GM06990 (cell line): ENCODE results near the gene COL19A1.

Source experiments
- DNase-seq: peaks from one replicate; pipeline ENCODE4 v3.0.0-alpha.2; 2011; ENCODE audit not compliant: insufficient read length; ENCODE audit errors: extremely low read depth
- H3K27me3 ChIP-seq: replicated peaks from 2 replicates; pipeline ENCODE4 v1.6.0; 2011; ENCODE audit warnings: low read length; ENCODE audit not compliant: control insufficient read depth, insufficient read depth
- H3K36me3 ChIP-seq: 2 replicates; pipeline ENCODE4 v1.5.1; 2011; ENCODE audit warnings: low read length; ENCODE audit not compliant: control insufficient read depth, insufficient read depth
- H3K4me3 ChIP-seq: replicated peaks from 2 replicates; pipeline ENCODE4 v1.5.1; 2011; ENCODE audit warnings: low read depth, mild to moderate bottlenecking, control low read depth, low read length
- TF ChIP-seq, protein P1 (sequence below): IDR thresholded peaks from 2 replicates; pipeline ENCODE4 v1.5.1; 2011; ENCODE audit warnings: low read length, control low read depth, mild to moderate bottlenecking, inconsistent platforms; ENCODE audit not compliant: insufficient read depth, poor library complexity, severe bottlenecking

COL19A1 gene

GRCh38 chr6:70059039-70059719 is 192.8 kb downstream of the COL19A1 start:
- Histone ChIP-seq H3K36me3 (no peaks in the 10 kb centered on the region), H3K4me3 (no peak overlapping the region), H3K27me3 (no peaks in the 10 kb centered on the region)
- TF ChIP-seq, protein P1, sequence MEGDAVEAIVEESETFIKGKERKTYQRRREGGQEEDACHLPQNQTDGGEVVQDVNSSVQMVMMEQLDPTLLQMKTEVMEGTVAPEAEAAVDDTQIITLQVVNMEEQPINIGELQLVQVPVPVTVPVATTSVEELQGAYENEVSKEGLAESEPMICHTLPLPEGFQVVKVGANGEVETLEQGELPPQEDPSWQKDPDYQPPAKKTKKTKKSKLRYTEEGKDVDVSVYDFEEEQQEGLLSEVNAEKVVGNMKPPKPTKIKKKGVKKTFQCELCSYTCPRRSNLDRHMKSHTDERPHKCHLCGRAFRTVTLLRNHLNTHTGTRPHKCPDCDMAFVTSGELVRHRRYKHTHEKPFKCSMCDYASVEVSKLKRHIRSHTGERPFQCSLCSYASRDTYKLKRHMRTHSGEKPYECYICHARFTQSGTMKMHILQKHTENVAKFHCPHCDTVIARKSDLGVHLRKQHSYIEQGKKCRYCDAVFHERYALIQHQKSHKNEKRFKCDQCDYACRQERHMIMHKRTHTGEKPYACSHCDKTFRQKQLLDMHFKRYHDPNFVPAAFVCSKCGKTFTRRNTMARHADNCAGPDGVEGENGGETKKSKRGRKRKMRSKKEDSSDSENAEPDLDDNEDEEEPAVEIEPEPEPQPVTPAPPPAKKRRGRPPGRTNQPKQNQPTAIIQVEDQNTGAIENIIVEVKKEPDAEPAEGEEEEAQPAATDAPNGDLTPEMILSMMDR, result no peak
- no peak for DNase-seq

- TF ChIP-seq, protein P1, result no peak
Observed at GRCh38 chr6:70060680-70061079, 194.3 kb downstream of the COL19A1 start.

DNA sequence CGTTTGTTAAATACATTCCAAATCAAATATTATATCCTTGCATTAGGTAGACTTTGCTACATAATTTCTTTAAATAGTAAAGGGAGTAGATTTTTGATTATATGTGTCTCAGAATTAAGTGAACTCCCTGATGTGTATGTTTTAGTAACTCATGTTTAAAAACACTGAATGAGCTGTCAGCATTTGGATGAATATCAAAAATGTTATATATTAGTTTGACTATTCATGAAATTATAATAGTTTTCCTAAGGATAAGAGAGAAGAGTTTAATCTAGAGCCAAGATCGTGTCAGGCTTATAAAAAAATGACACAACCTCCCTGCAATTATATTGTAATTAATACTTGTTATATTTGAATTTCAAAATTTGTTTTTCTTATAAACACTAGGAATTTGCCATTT is 195.2 kb downstream of the COL19A1 start:
- Histone ChIP-seq H3K27me3 (no peaks in the 10 kb centered on the region), H3K36me3 (no peaks in the 10 kb centered on the region), H3K4me3 (no peak overlapping the region)
- DNase-seq, result no peak
- TF ChIP-seq, protein P1, result no peak

More at GRCh38 chr6:70060680-70061079, 194.3 kb downstream of the COL19A1 start:
- H3K27me3 ChIP-seq, result no peaks in the 10 kb centered on the region
- DNase-seq, result no peak
- no peak overlapping the region for H3K4me3 ChIP-seq
- no peaks in the 10 kb centered on the region for H3K36me3 ChIP-seq

GRCh38 chr6:70062010-70062409 is 195.7 kb downstream of the COL19A1 start:
- no peak overlapping the region for H3K4me3 ChIP-seq
- DNase-seq, result no peak
- TF ChIP-seq, protein P1, result no peak
- H3K36me3 ChIP-seq, result no peaks in the 10 kb centered on the region
- no peaks in the 10 kb centered on the region for H3K27me3 ChIP-seq

GRCh38 chr6:70072540-70073179 is 206.3 kb downstream of the COL19A1 start:
- no peaks in the 10 kb centered on the region; the same call in 1 of the 2 replicates for H3K36me3 ChIP-seq
- no peaks in the 10 kb centered on the region for H3K27me3 ChIP-seq
- TF ChIP-seq, protein P1, result no peak
- no peak for DNase-seq
- H3K4me3 ChIP-seq, result no peak overlapping the region

DNA sequence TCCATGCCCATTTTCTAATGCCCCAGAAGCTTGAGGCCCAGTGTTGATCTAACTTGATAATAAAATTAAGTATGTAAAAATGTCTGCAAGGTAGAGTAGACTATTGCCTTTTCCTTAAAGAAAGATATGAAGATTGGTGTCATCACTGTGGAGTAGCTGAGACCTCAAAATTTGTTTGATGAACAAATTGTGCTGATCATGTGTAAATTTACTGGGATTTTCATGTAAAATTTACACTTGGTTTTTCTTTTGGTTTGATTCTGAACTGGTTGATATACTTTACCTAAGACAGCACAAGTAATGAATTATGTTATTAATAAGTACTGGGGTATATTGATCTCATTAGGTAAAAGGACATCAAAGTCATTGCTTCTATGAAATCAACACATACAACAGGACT is 207.3 kb downstream of the COL19A1 start:
- no peak for DNase-seq

More for the DNA sequence above, 207.3 kb downstream of the COL19A1 start:
- TF ChIP-seq, protein P1, result no peak
- Histone ChIP-seq H3K4me3 (no peak overlapping the region), H3K27me3 (no peaks in the 10 kb centered on the region), H3K36me3 (no peaks in the 10 kb centered on the region; the same call in 1 of the 2 replicates)
